KOPT-K1 (cell line): ENCODE measurements around the gene TAB3.
"Not testable (repeated sequence)": the region's sequence is repeated elsewhere in the genome, so short reads cannot be mapped to it uniquely, and the experiment has no call there.

Experiments
- H3K27ac ChIP-seq: fragments of 200-600 bp; sonication (generic); 2 replicates; pipeline ENCODE4 v1.5.1; 2016; ENCODE audit warnings: antibody characterized with exemption, mild to moderate bottlenecking, low read depth, low read length; ENCODE audit not compliant: poor library complexity, severe bottlenecking
- H3K36me3 ChIP-seq: fragments of 200-600 bp; sonication (generic); 2 replicates; pipeline ENCODE4 v1.5.1; 2017; ENCODE audit warnings: antibody characterized with exemption, mild to moderate bottlenecking, low read length, moderate library complexity; ENCODE audit not compliant: insufficient read depth
- H3K9me3 ChIP-seq: fragments of 200-600 bp; sonication (generic); 2 replicates; pipeline ENCODE4 v1.5.1; 2017; ENCODE audit warnings: antibody characterized with exemption, low read length, mild to moderate bottlenecking; ENCODE audit not compliant: insufficient read depth, poor library complexity, severe bottlenecking

The TAB3 gene

GRCh38 chrX:30816079-30816478, 73.0 kb downstream of the TAB3 start:
- no peaks in the 10 kb centered on the region for H3K9me3 ChIP-seq
- H3K27ac ChIP-seq: no peak overlapping the region
- H3K36me3 ChIP-seq: no peaks in the 10 kb centered on the region

- Histone ChIP-seq H3K27ac (no peak overlapping the region), H3K9me3 (no peaks in the 10 kb centered on the region), H3K36me3 (no peaks in the 10 kb centered on the region)
Measured at GRCh38 chrX:30814978-30815377, 74.1 kb downstream of the TAB3 start.

- no peak overlapping the region for H3K27ac ChIP-seq
- H3K9me3 ChIP-seq: no peaks in the 10 kb centered on the region
- no peaks in the 10 kb centered on the region for H3K36me3 ChIP-seq
Measured at GRCh38 chrX:30812326-30812725, 76.7 kb downstream of the TAB3 start.

GRCh38 chrX:30806187-30806728, 82.8 kb downstream of the TAB3 start:
- H3K36me3 ChIP-seq: no peaks in the 10 kb centered on the region
- H3K9me3 ChIP-seq: no peaks in the 10 kb centered on the region
- H3K27ac ChIP-seq: no peak overlapping the region

GRCh38 chrX:30804462-30804861, 84.6 kb downstream of the TAB3 start:
- H3K9me3 ChIP-seq: no peaks in the 10 kb centered on the region
- H3K36me3 ChIP-seq: no peaks in the 10 kb centered on the region
- H3K27ac ChIP-seq: no peak overlapping the region

GRCh38 chrX:30800901-30801300, 88.2 kb downstream of the TAB3 start:
- Histone ChIP-seq H3K9me3 (no peaks in the 10 kb centered on the region), H3K27ac (no peak overlapping the region), H3K36me3 (no peaks in the 10 kb centered on the region)

- H3K36me3 ChIP-seq: no peaks in the 10 kb centered on the region
- no peaks in the 10 kb centered on the region for H3K9me3 ChIP-seq
- no peak overlapping the region for H3K27ac ChIP-seq
Measured at GRCh38 chrX:30799327-30799726, 89.7 kb downstream of the TAB3 start.

- Histone ChIP-seq H3K27ac (no peak overlapping the region), H3K9me3 (no peaks in the 10 kb centered on the region), H3K36me3 (no peaks in the 10 kb centered on the region)
Measured at GRCh38 chrX:30798810-30799209, 90.2 kb downstream of the TAB3 start.

- not testable (repeated sequence) for H3K27ac ChIP-seq, H3K9me3 ChIP-seq, H3K36me3 ChIP-seq
Measured at GRCh38 chrX:30797301-30797700, 91.8 kb downstream of the TAB3 start.

GRCh38 chrX:30795981-30796958, 92.8 kb downstream of the TAB3 start:
- no peak overlapping the region for H3K27ac ChIP-seq
- no peaks in the 10 kb centered on the region for H3K36me3 ChIP-seq
- no peaks in the 10 kb centered on the region for H3K9me3 ChIP-seq

- Histone ChIP-seq H3K36me3 (no peaks in the 10 kb centered on the region), H3K27ac (no peak overlapping the region), H3K9me3 (no peaks in the 10 kb centered on the region)
Measured at GRCh38 chrX:30794497-30794896, 94.6 kb downstream of the TAB3 start.

GRCh38 chrX:30793767-30794103, 95.3 kb downstream of the TAB3 start:
- Histone ChIP-seq H3K9me3 (no peaks in the 10 kb centered on the region), H3K27ac (no peak overlapping the region), H3K36me3 (no peaks in the 10 kb centered on the region)

GRCh38 chrX:30793075-30793766, 95.8 kb downstream of the TAB3 start:
- H3K27ac ChIP-seq: no peak overlapping the region
- no peaks in the 10 kb centered on the region for H3K9me3 ChIP-seq
- H3K36me3 ChIP-seq: no peaks in the 10 kb centered on the region

GRCh38 chrX:30791296-30792278, 97.5 kb downstream of the TAB3 start:
- H3K36me3 ChIP-seq: no peaks in the 10 kb centered on the region
- no peaks in the 10 kb centered on the region for H3K9me3 ChIP-seq
- H3K27ac ChIP-seq: no peak overlapping the region
